Measurements from ENCODE around the gene MAML2. TPM values are rescaled to one million over a fixed set of nuclear protein-coding genes. Genes with fewer than 3 reads are reported as not detected.

Gene MAML2
- total and polyA plus RNA-seq, 9 of the 15 experiments (the other 6 are each of a cell fraction or from before 2014, with no cell fraction given), result 0.79 to 6.8 (median 4.8) TPM

DNA sequence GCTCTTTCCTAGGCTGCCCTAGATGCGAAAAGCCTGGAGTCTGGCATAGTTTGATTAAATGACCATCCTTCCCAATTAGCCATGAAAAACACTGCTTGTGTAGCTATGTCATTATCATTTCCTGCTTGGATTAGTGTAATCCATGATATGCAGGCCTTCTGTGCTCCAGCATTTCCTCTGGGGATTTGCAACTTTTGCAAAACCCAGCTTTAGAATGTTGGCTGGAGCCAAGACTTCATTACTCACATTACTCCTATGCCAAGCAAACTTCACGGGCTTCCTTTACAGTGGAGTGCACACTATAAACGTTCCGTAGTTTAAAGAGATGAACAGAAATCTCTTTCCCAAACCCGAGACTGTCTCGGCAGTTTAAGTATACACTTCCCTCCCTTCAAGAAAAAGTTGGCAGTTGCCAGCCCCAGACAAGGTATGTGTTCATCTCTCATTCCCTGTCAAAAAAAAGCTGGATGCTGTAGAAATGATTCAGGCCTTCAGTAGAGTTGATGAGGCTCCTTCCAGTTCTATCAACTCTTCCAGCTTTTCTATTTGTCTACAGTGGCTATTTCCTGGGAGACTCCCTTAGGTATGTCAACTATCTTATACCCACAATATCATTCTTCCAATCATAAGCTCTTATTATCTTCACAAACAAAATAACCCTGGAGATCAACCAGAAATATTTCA is 180.0 kb downstream of the MAML2 start (continued):
- TF ChIP-seq, protein P1, sequence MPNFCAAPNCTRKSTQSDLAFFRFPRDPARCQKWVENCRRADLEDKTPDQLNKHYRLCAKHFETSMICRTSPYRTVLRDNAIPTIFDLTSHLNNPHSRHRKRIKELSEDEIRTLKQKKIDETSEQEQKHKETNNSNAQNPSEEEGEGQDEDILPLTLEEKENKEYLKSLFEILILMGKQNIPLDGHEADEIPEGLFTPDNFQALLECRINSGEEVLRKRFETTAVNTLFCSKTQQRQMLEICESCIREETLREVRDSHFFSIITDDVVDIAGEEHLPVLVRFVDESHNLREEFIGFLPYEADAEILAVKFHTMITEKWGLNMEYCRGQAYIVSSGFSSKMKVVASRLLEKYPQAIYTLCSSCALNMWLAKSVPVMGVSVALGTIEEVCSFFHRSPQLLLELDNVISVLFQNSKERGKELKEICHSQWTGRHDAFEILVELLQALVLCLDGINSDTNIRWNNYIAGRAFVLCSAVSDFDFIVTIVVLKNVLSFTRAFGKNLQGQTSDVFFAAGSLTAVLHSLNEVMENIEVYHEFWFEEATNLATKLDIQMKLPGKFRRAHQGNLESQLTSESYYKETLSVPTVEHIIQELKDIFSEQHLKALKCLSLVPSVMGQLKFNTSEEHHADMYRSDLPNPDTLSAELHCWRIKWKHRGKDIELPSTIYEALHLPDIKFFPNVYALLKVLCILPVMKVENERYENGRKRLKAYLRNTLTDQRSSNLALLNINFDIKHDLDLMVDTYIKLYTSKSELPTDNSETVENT (CRISPR knock-in tag; IDR thresholded peaks at IDR 0.05), result no peak
- TF ChIP-seq MYC (IDR thresholded peaks at IDR 0.05; ENCODE audit: low read depth, low read length) (no peak), MYC (CRISPR knock-in tag; IDR thresholded peaks at IDR 0.05; ENCODE audit: borderline replicate concordance, low read depth) (no peak), ZNF384 (IDR thresholded peaks at IDR 0.05; ENCODE audit: low read depth, low read length) (no peak)

DNA sequence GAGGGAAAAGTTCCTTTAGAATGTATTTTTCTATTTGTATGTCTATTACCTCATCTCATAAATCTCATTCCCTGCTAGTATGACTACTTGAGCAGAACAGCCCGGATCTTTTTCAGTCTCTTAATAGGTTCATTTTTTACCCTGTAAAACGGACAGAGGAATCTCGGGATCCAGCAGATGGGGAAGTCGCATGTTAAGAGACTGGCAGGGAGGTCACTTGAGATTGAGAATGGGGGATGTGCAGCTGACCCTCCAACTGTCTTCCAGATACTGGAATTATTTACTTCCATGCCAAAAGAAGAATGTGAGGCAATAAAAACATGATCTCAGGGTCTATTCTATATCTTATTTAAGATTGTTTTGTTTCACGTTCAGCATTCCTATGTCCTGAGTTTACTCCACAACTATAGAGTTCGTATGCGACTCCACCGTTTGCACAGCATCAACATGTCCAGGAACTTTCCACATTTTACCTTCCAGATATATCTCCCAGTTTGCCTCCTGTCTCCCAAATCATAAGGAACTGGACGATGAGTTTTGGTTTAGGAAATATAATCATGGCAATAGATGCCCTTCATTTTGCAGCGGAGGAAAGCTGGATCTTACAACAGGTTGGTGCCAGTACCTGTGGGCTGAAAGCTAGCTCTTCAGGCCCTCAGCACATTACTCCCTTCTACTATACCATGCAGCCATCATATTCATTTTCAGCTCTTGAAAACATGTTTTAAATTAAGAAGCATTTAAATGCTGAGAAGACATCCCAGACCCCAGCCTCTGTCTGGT is 181.5 kb downstream of the MAML2 start:
- no peak overlapping the region for H3K4me2 ChIP-seq (ENCODE audit: insufficient read depth, low read length)
- in situ Hi-C loops (cut with MboI) (no loop called here), intact Hi-C loops (cut with micrococcal nuclease) (no loop called here)
- DNase-seq (ENCODE audit: extremely low read depth in 1 of 4, low spot score in 3 of 4) (no peak), ATAC-seq (no peak), FAIRE-seq (no peak)
- no peak overlapping the region for H3K9ac ChIP-seq (ENCODE audit: insufficient read depth in 1 of 2, low read depth in 2 of 2, low read length in 2 of 2)
- H3K36me3 ChIP-seq (ENCODE audit: control insufficient read depth, insufficient read depth, low read length), result no peaks in the 10 kb centered on the region
- WGBS (ENCODE audit: insufficient coverage, low coverage, missing lambda C conversion rate), result 72% methylated on average over 10 of the region's 10 CpGs
- H3K9me3 ChIP-seq (replicated peaks; ENCODE audit: control insufficient read depth, insufficient read depth, low read depth, low read length), result no peaks in the 10 kb centered on the region
- H3K4me3 ChIP-seq, result no peak overlapping the region
- no peaks in the 10 kb centered on the region for H3K79me2 ChIP-seq (ENCODE audit: control insufficient read depth, insufficient read depth, low read length)
- H2AFZ ChIP-seq (ENCODE audit: low read depth, low read length), result no peak overlapping the region
- H3K27ac ChIP-seq (ENCODE audit: extremely low read depth, low read depth, low read length), result no peak overlapping the region
- no peaks in the 10 kb centered on the region for H3K27me3 ChIP-seq (ENCODE audit: control insufficient read depth in 2 of 2, insufficient read depth in 2 of 2, low read length in 2 of 2)
- ChIA-PET CTCF (ENCODE audit: low intra/inter-chr PET ratio) (interaction anchor here (0.6 kb wide), 1 partner anchor 984 kb away, joined by 3 read pairs; no protein-coding TSS in a partner anchor), POLR2A (interaction anchor here (0.6 kb wide), 1 partner anchor 17 kb away, joined by 3 read pairs; no protein-coding TSS in a partner anchor)
- no peaks in the 10 kb centered on the region for H3K9me1 ChIP-seq (ENCODE audit: control insufficient read depth, insufficient read depth, low read length)
- no peaks in the 10 kb centered on the region for H4K20me1 ChIP-seq (replicated peaks; ENCODE audit: control insufficient read depth, insufficient read depth, low read length)
- peaks cover 0 to 10% of the 10 kb centered on the region in 2 experiments; a peak in 3 of 5 replicates for H3K4me1 ChIP-seq (replicated peaks in 1 of 2; ENCODE audit: control insufficient read depth in 2 of 2, insufficient read depth in 2 of 2, low read length in 2 of 2)
- BruUV-seq (replicated peaks), result no TSS peak
- TF ChIP-seq ZNF217 (CRISPR knock-in tag; IDR thresholded peaks at IDR 0.05), result no peak
- TF ChIP-seq ZNF384 (IDR thresholded peaks at IDR 0.05; ENCODE audit: low read depth, low read length), result no peak
- TF ChIP-seq TAF1 (IDR thresholded peaks at IDR 0.05; ENCODE audit: control insufficient read depth, extremely low read depth, insufficient read depth, low read length, severe bottlenecking), result no peak
- no peak for TF ChIP-seq NELFE (IDR thresholded peaks at IDR 0.05; ENCODE audit: insufficient read depth, insufficient read length)
- TF ChIP-seq HNRNPLL (IDR thresholded peaks at IDR 0.05; ENCODE audit: low read depth, low read length, poor library complexity, severe bottlenecking), result no peak
- TF ChIP-seq, protein P2, sequence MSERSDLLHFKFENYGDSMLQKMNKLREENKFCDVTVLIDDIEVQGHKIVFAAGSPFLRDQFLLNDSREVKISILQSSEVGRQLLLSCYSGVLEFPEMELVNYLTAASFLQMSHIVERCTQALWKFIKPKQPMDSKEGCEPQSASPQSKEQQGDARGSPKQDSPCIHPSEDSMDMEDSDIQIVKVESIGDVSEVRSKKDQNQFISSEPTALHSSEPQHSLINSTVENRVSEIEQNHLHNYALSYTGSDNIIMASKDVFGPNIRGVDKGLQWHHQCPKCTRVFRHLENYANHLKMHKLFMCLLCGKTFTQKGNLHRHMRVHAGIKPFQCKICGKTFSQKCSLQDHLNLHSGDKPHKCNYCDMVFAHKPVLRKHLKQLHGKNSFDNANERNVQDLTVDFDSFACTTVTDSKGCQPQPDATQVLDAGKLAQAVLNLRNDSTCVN (CRISPR knock-in tag; IDR thresholded peaks at IDR 0.05), result no peak
- no peak for TF ChIP-seq OTX1 (CRISPR knock-in tag; IDR thresholded peaks at IDR 0.05)
- TF ChIP-seq, protein P3, sequence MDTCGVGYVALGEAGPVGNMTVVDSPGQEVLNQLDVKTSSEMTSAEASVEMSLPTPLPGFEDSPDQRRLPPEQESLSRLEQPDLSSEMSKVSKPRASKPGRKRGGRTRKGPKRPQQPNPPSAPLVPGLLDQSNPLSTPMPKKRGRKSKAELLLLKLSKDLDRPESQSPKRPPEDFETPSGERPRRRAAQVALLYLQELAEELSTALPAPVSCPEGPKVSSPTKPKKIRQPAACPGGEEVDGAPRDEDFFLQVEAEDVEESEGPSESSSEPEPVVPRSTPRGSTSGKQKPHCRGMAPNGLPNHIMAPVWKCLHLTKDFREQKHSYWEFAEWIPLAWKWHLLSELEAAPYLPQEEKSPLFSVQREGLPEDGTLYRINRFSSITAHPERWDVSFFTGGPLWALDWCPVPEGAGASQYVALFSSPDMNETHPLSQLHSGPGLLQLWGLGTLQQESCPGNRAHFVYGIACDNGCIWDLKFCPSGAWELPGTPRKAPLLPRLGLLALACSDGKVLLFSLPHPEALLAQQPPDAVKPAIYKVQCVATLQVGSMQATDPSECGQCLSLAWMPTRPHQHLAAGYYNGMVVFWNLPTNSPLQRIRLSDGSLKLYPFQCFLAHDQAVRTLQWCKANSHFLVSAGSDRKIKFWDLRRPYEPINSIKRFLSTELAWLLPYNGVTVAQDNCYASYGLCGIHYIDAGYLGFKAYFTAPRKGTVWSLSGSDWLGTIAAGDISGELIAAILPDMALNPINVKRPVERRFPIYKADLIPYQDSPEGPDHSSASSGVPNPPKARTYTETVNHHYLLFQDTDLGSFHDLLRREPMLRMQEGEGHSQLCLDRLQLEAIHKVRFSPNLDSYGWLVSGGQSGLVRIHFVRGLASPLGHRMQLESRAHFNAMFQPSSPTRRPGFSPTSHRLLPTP (IDR thresholded peaks at IDR 0.05; ENCODE audit: borderline replicate concordance, extremely low read depth, insufficient read length), result no peak
- TF ChIP-seq SLC30A9 (CRISPR knock-in tag; IDR thresholded peaks at IDR 0.05), result no peak

Data from K562 (cell line).